RWPE2 (cell line): ENCODE measurements around the gene TBC1D5.

ENCODE experiments used
- ATAC-seq: fragments of 200-7000 bp; cut with Tn5 transposase; 3 replicates; pipeline ENCODE4 v1.9.1; 2021; ENCODE audit warnings: low read depth
- DNase-seq: peaks from one replicate; pipeline ENCODE4 v3.0.0-alpha.2; 2020; ENCODE audit warnings: low spot score
- H3K27ac ChIP-seq: fragments of 450-650 bp; 2 replicates; pipeline ENCODE4 v1.5.1; 2017; ENCODE audit warnings: mild to moderate bottlenecking; ENCODE audit not compliant: poor library complexity, severe bottlenecking
- H3K27me3 ChIP-seq: fragments of 250-450 bp; sonication (Bioruptor Pico); 2 replicates; pipeline ENCODE4 v1.5.1; 2021; ENCODE audit warnings: mild to moderate bottlenecking, moderate library complexity; ENCODE audit not compliant: insufficient read depth, poor library complexity, severe bottlenecking
- H3K36me3 ChIP-seq: fragments of 250-450 bp; sonication (Bioruptor Pico); 2 replicates; pipeline ENCODE4 v1.5.1; 2020; ENCODE audit warnings: low read depth, mild to moderate bottlenecking, moderate library complexity
- H3K4me1 ChIP-seq: fragments of 250-450 bp; sonication (Bioruptor Pico); 2 replicates; pipeline ENCODE4 v1.5.1; 2021; ENCODE audit warnings: mild to moderate bottlenecking, moderate library complexity; ENCODE audit not compliant: insufficient read depth, poor library complexity, severe bottlenecking
- H3K4me3 ChIP-seq: fragments of 250-450 bp; sonication (Bioruptor Pico); 2 replicates; pipeline ENCODE4 v1.5.1; 2021; ENCODE audit warnings: mild to moderate bottlenecking, moderate library complexity; ENCODE audit not compliant: severe bottlenecking
- H3K9me3 ChIP-seq: fragments of 250-450 bp; sonication (Bioruptor Pico); 2 replicates; pipeline ENCODE4 v1.5.1; 2021; ENCODE audit warnings: mild to moderate bottlenecking, moderate library complexity; ENCODE audit not compliant: severe bottlenecking
- CTCF ChIP-seq: fragments of 450-650 bp; IDR thresholded peaks from one replicate; pipeline ENCODE4 v1.5.1; 2017; ENCODE audit warnings: mild to moderate bottlenecking, moderate library complexity; ENCODE audit not compliant: poor library complexity, severe bottlenecking

TBC1D5 gene

DNA sequence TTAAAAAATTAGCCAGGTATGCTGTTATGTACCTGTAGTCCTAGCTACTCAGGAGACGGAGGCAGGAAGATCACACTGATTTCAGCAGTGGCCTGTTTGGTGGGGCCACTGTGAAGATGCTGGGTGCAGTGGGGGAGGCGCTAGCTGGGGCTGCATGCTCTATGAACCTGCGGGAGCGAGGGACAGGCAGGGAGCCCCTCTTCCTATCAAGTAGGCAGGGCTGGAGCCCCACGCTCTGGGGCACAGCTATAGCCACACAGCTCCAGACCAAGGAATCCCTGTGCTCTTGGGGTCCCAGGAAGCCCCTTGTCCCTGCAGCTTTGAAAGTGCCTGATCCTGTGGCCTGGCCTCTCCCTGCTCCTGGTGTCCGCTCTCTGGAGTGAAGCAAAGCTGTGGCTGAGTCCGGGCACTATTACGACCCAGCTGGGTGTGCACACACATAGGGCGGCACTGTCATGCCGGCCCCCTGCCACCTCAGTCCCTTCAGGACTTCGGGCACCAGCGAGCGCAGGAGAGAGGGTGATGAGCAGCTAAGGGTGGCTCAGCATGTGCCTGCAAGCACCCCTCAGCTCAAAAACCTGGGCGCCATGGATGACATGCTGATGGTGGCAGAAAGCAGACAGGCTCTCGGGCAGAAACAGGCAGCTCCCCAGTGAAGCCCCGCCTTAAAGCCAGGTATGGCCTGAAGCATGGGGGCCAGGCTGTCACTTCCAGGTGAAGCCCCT is 262.6 kb downstream of the TBC1D5 start:
- no peak for TF ChIP-seq CTCF
- ATAC-seq, result no peak
- no peak overlapping the region for H3K4me3 ChIP-seq
- no peaks in the 10 kb centered on the region for H3K36me3 ChIP-seq
- H3K27ac ChIP-seq, result no peak overlapping the region
- no peaks in the 10 kb centered on the region for H3K27me3 ChIP-seq
- DNase-seq, result no peak
- no peaks in the 10 kb centered on the region for H3K4me1 ChIP-seq
- peaks cover 2% of the 10 kb centered on the region for H3K9me3 ChIP-seq

- Histone ChIP-seq H3K27me3 (no peaks in the 10 kb centered on the region), H3K4me3 (no peak overlapping the region), H3K27ac (no peak overlapping the region), H3K4me1 (no peaks in the 10 kb centered on the region), H3K9me3 (peaks cover 2% of the 10 kb centered on the region), H3K36me3 (no peaks in the 10 kb centered on the region)
- ATAC-seq, result peak; percentile 67; the same call in 2 of the 3 replicates
- DNase-seq, result no peak
- TF ChIP-seq CTCF, result no peak
These were observed 263.8 kb downstream of the TBC1D5 start for GRCh38 chr3:17478673-17479072.

DNA sequence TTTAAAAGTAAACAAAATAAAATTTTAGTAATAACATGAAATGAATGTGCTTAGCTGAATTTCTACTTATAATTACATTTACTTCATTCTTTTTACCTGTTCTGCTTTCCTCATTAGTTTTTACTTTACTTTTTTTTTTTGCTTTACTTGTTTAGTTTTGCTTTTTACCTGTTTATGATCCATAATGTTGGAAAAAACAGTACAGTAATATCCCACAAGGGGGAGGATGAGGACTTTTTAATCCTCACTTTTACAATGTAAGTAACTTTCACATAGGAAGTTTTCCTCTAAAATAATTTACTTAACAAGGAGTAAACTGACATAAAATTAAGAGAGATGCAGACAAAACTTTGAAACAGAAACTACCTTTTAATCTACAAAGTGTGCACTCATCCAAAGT is 268.7 kb downstream of the TBC1D5 start:
- DNase-seq, result no peak
- ATAC-seq, result no peak
- Histone ChIP-seq H3K4me1 (no peaks in the 10 kb centered on the region), H3K27me3 (no peaks in the 10 kb centered on the region), H3K36me3 (no peaks in the 10 kb centered on the region), H3K27ac (no peak overlapping the region), H3K4me3 (no peak overlapping the region), H3K9me3 (no peaks in the 10 kb centered on the region)
- peak; percentile 45 for TF ChIP-seq CTCF

- no peak for TF ChIP-seq CTCF
- H3K36me3 ChIP-seq, result no peaks in the 10 kb centered on the region
- ATAC-seq, result no peak
- H3K4me1 ChIP-seq, result peaks cover 3% of the 10 kb centered on the region
- no peak overlapping the region for H3K27ac ChIP-seq
- no peaks in the 10 kb centered on the region for H3K9me3 ChIP-seq
- DNase-seq, result no peak
- H3K27me3 ChIP-seq, result no peaks in the 10 kb centered on the region
- H3K4me3 ChIP-seq, result no peak overlapping the region
These were observed 272.5 kb downstream of the TBC1D5 start for GRCh38 chr3:17469954-17470353.

GRCh38 chr3:17469520-17469919 is 272.9 kb downstream of the TBC1D5 start:
- Histone ChIP-seq H3K27ac (no peak overlapping the region), H3K4me1 (peaks cover 3% of the 10 kb centered on the region), H3K9me3 (no peaks in the 10 kb centered on the region), H3K36me3 (no peaks in the 10 kb centered on the region), H3K4me3 (no peak overlapping the region), H3K27me3 (no peaks in the 10 kb centered on the region)
- no peak for ATAC-seq
- no peak for DNase-seq
- TF ChIP-seq CTCF, result no peak
